Activated CD8-positive, alpha-beta memory T cell treated with anti-CD3 and anti-CD28 coated beads, Interleukin-2, amount 10 ng/mL, durations not matched to agents 7 days and 5 days (primary cell): ENCODE results near the gene PPP2R2C. TPM values are rescaled to one million over a fixed set of nuclear protein-coding genes. Genes with fewer than 3 reads are reported as not detected.

Source experiments
- ATAC-seq: fragments of 150-1000 bp; cut with Tn5 transposase; one replicate; pipeline ENCODE4 v1.10.0; 2021; ENCODE audit warnings: moderate library complexity
- CTCF ChIA-PET: fragments of 350-600 bp; sonication (Branson Sonifier 250); formaldehyde crosslinking; loops from one replicate; lab custom pipeline; 2021; ENCODE audit warnings: antibody characterized with exemption; lab: Charles Lee
- DNase-seq: peaks from one replicate; pipeline ENCODE4 v3.0.0-alpha.2; 2020
- H3K27ac Mint-ChIP-seq: one replicate; pipeline ENCODE4 v1.8.0; 2021; ENCODE audit warnings: mild to moderate bottlenecking, mixed read lengths
- H3K27me3 Mint-ChIP-seq: one replicate; pipeline ENCODE4 v1.8.0; 2021; ENCODE audit warnings: mixed read lengths
- H3K36me3 Mint-ChIP-seq: one replicate; pipeline ENCODE4 v1.8.0; 2021; ENCODE audit warnings: mild to moderate bottlenecking, mixed read lengths
- H3K4me1 Mint-ChIP-seq: one replicate; pipeline ENCODE4 v1.8.0; 2021; ENCODE audit warnings: mixed read lengths
- H3K4me3 Mint-ChIP-seq: one replicate; pipeline ENCODE4 v1.8.0; 2021; ENCODE audit warnings: mild to moderate bottlenecking, moderate library complexity, mixed read lengths
- H3K9me3 Mint-ChIP-seq: one replicate; pipeline ENCODE4 v1.8.0; 2022; ENCODE audit warnings: low read depth, mixed read lengths
- total RNA-seq, 2 experiments: library from RNA; stranded (reverse); gene quantifications; one replicate each; pipeline ENCODE4 v1.2.3, GENCODE V29; 2021

PPP2R2C gene
- total RNA-seq, 2 experiments from 2014 or later, result not detected

GRCh38 chr4:6395466-6396228, 76.8 kb downstream of the PPP2R2C start:
- H3K27me3 Mint-ChIP-seq, result peaks cover 15% of the 10 kb centered on the region
- CTCF ChIA-PET, result no interaction called here
- no peak overlapping the region for H3K4me3 Mint-ChIP-seq
- ATAC-seq (no peak), DNase-seq (no peak)
- no peaks in the 10 kb centered on the region for H3K36me3 Mint-ChIP-seq
- no peak overlapping the region for H3K27ac Mint-ChIP-seq
- no peaks in the 10 kb centered on the region for H3K4me1 Mint-ChIP-seq
- H3K9me3 Mint-ChIP-seq, result no peaks in the 10 kb centered on the region

GRCh38 chr4:6394671-6395081, 77.7 kb downstream of the PPP2R2C start:
- no peaks in the 10 kb centered on the region for H3K9me3 Mint-ChIP-seq
- H3K4me1 Mint-ChIP-seq, result no peaks in the 10 kb centered on the region
- H3K4me3 Mint-ChIP-seq, result no peak overlapping the region
- peaks cover 14% of the 10 kb centered on the region for H3K27me3 Mint-ChIP-seq
- no peaks in the 10 kb centered on the region for H3K36me3 Mint-ChIP-seq
- ATAC-seq (no peak), DNase-seq (no peak)
- no peak overlapping the region for H3K27ac Mint-ChIP-seq
- CTCF ChIA-PET, result no interaction called here

GRCh38 chr4:6393544-6394475, 78.6 kb downstream of the PPP2R2C start:
- Mint-ChIP-seq H3K36me3 (no peaks in the 10 kb centered on the region), H3K4me3 (no peak overlapping the region), H3K9me3 (no peaks in the 10 kb centered on the region), H3K27ac (no peak overlapping the region), H3K4me1 (no peaks in the 10 kb centered on the region), H3K27me3 (peaks cover 21% of the 10 kb centered on the region)
- ATAC-seq (no peak), DNase-seq (no peak)
- CTCF ChIA-PET, result no interaction called here

- Mint-ChIP-seq H3K9me3 (no peaks in the 10 kb centered on the region), H3K36me3 (no peaks in the 10 kb centered on the region), H3K27ac (no peak overlapping the region), H3K27me3 (peaks cover 16% of the 10 kb centered on the region), H3K4me1 (no peaks in the 10 kb centered on the region), H3K4me3 (no peak overlapping the region)
- ATAC-seq (no peak), DNase-seq (no peak)
- CTCF ChIA-PET, result no interaction called here
Observed at GRCh38 chr4:6393066-6393465, 79.3 kb downstream of the PPP2R2C start.

- CTCF ChIA-PET, result interaction anchor here (1.7 kb wide), 1 partner anchor 154 kb away, joined by 5 read pairs; no protein-coding TSS in a partner anchor
- Mint-ChIP-seq H3K9me3 (no peaks in the 10 kb centered on the region), H3K4me1 (no peaks in the 10 kb centered on the region), H3K36me3 (no peaks in the 10 kb centered on the region), H3K4me3 (no peak overlapping the region), H3K27me3 (peaks cover 17% of the 10 kb centered on the region), H3K27ac (no peak overlapping the region)
- DNase-seq (no peak), ATAC-seq (no peak)
Observed at GRCh38 chr4:6392407-6392806, 80.0 kb downstream of the PPP2R2C start.

- no peaks in the 10 kb centered on the region for H3K36me3 Mint-ChIP-seq
- no peaks in the 10 kb centered on the region for H3K4me1 Mint-ChIP-seq
- DNase-seq (no peak), ATAC-seq (no peak)
- CTCF ChIA-PET, result interaction anchor here (1.7 kb wide), 1 partner anchor 155 kb away, joined by 5 read pairs; no protein-coding TSS in a partner anchor
- peaks cover 21% of the 10 kb centered on the region for H3K27me3 Mint-ChIP-seq
- H3K4me3 Mint-ChIP-seq, result no peak overlapping the region
- no peak overlapping the region for H3K27ac Mint-ChIP-seq
- no peaks in the 10 kb centered on the region for H3K9me3 Mint-ChIP-seq
Observed at GRCh38 chr4:6391852-6392188, 80.6 kb downstream of the PPP2R2C start.

GRCh38 chr4:6391186-6391851, 81.1 kb downstream of the PPP2R2C start:
- CTCF ChIA-PET, result interaction anchor here (1.7 kb wide), 1 partner anchor 155 kb away, joined by 5 read pairs; no protein-coding TSS in a partner anchor
- ATAC-seq (no peak), DNase-seq (no peak)
- Mint-ChIP-seq H3K4me3 (no peak overlapping the region), H3K27me3 (peaks cover 21% of the 10 kb centered on the region), H3K4me1 (no peaks in the 10 kb centered on the region), H3K27ac (no peak overlapping the region), H3K36me3 (no peaks in the 10 kb centered on the region), H3K9me3 (no peaks in the 10 kb centered on the region)

GRCh38 chr4:6390356-6390755, 82.1 kb downstream of the PPP2R2C start:
- Mint-ChIP-seq H3K9me3 (no peaks in the 10 kb centered on the region), H3K27ac (no peak overlapping the region), H3K27me3 (peaks cover 23% of the 10 kb centered on the region), H3K4me1 (no peaks in the 10 kb centered on the region), H3K4me3 (no peak overlapping the region), H3K36me3 (no peaks in the 10 kb centered on the region)
- no peak for ATAC-seq
- DNase-seq, result no peak
- CTCF ChIA-PET, result no interaction called here

- no peaks in the 10 kb centered on the region for H3K36me3 Mint-ChIP-seq
- no peak overlapping the region for H3K4me3 Mint-ChIP-seq
- no peaks in the 10 kb centered on the region for H3K9me3 Mint-ChIP-seq
- ATAC-seq, result no peak
- DNase-seq, result no peak
- no peaks in the 10 kb centered on the region for H3K4me1 Mint-ChIP-seq
- CTCF ChIA-PET, result no interaction called here
- H3K27ac Mint-ChIP-seq, result no peak overlapping the region
- peaks cover 30% of the 10 kb centered on the region for H3K27me3 Mint-ChIP-seq
Observed at GRCh38 chr4:6389142-6389825, 83.1 kb downstream of the PPP2R2C start.

GRCh38 chr4:6388713-6389112, 83.7 kb downstream of the PPP2R2C start:
- Mint-ChIP-seq H3K4me3 (no peak overlapping the region), H3K36me3 (no peaks in the 10 kb centered on the region), H3K27ac (no peak overlapping the region), H3K9me3 (no peaks in the 10 kb centered on the region), H3K4me1 (no peaks in the 10 kb centered on the region), H3K27me3 (peaks cover 30% of the 10 kb centered on the region)
- no peak for DNase-seq
- no peak for ATAC-seq
- CTCF ChIA-PET, result no interaction called here

GRCh38 chr4:6387946-6388345, 84.5 kb downstream of the PPP2R2C start:
- no peak overlapping the region for H3K4me3 Mint-ChIP-seq
- H3K27ac Mint-ChIP-seq, result no peak overlapping the region
- H3K27me3 Mint-ChIP-seq, result peaks cover 30% of the 10 kb centered on the region
- H3K9me3 Mint-ChIP-seq, result no peaks in the 10 kb centered on the region
- ATAC-seq (no peak), DNase-seq (no peak)
- H3K4me1 Mint-ChIP-seq, result no peaks in the 10 kb centered on the region
- no peaks in the 10 kb centered on the region for H3K36me3 Mint-ChIP-seq
- CTCF ChIA-PET, result no interaction called here

- CTCF ChIA-PET, result no interaction called here
- Mint-ChIP-seq H3K4me3 (no peak overlapping the region), H3K36me3 (no peaks in the 10 kb centered on the region), H3K27ac (no peak overlapping the region), H3K9me3 (no peaks in the 10 kb centered on the region), H3K27me3 (peaks cover 34% of the 10 kb centered on the region), H3K4me1 (no peaks in the 10 kb centered on the region)
- DNase-seq, result no peak
- ATAC-seq, result no peak
Observed at GRCh38 chr4:6386091-6386490, 86.3 kb downstream of the PPP2R2C start.

- H3K27me3 Mint-ChIP-seq, result peaks cover 37% of the 10 kb centered on the region
- ATAC-seq (no peak), DNase-seq (no peak)
- H3K27ac Mint-ChIP-seq, result no peak overlapping the region
- CTCF ChIA-PET, result no interaction called here
- no peaks in the 10 kb centered on the region for H3K9me3 Mint-ChIP-seq
- no peaks in the 10 kb centered on the region for H3K36me3 Mint-ChIP-seq
- no peak overlapping the region for H3K4me3 Mint-ChIP-seq
- no peaks in the 10 kb centered on the region for H3K4me1 Mint-ChIP-seq
Observed at GRCh38 chr4:6385288-6385687, 87.1 kb downstream of the PPP2R2C start.
